ENCODE data around the gene MEX3D.
"Not testable (repeated sequence)": the region's sequence is repeated elsewhere in the genome, so short reads cannot be mapped to it uniquely, and the experiment has no call there.

MEX3D gene

DNA sequence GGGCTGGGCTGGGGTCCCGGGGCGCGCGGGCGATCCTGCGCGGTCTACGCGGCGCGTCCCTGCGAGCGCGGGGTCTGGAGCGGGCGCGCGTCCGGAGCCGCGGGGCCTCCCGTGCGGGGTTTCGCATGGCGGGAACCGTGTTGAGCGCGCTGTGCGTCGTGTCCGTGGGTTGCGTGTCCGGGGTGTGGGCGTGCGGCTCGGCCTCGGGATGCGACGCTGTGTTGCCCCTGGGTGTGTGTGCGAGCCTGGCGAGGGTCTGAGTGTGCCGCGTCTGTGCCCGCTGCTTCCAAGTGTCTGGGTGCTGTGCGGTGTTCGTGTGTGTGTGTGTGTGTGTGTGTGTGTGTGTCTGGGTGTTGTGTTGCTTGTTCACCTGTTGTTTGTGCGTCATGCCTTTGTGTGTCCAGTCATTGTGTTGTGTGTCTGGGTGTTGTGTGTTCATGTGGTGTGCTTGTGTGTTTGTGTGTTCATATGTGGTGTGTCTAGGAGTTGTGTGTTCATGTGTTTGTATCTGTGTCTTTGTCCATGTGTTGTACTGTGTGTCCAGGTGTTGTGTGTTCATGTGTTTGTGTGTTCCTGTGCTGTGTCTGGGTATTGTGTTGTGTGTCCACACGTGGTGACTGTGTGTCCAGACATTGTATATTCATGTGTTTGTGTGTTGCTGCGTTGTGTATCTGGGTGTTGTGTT is 43.7 kb downstream of the MEX3D start:
- FAIRE-seq, result no peak
- DNase-seq (ENCODE audit: insufficient read length, low spot score), result no peak

DNA sequence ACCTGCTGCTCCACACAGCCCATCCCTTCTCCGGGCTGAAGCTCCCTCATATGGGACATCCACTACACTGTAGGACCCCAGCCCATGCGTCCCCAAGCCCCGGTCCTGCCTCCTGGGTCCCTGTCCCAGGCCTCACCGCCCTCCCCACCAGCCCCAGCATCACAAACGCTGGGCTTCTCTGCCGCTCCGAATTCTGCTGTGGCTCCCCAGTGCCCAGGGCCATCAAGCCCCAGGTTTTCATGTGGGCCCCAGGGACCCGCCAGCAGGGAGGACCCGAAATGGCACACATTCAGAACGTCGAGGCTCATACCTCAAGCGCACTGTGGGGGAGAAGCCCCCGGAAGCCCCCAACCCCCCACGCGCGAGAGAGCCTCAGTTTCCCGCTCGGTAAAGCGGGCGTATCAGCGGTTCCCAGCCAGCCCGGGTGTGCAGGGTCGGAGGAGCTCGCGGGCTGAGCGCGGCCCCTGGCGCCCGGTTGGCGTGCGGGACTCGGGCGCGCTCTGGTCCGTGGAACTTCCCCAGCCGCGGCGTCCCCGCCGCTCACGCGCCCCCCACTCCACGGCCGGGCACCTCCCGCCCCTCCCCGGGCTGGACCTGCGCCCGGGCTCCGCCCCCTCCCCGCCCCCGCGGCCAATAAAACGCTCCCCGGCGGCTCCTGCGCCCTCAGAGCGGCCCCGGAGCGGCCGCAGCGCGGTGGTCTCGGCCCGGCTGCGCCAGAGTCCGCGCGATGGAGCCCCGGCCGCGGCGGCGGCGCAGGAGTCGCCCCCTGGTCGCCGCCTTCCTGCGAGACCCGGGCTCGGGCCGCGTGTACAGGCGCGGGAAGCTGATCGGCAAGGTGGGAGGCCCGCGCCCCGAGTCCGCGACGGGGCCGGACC is 44.5 kb downstream of the MEX3D start, which contains the start of gene PLK5:
Gene PLK5, plus strand, starts transcription at position 666 of the 875 bp plus-strand sequence. CDS start 2,920 bp downstream, outside the sequence.
- FAIRE-seq (no peak), DNase-seq (ENCODE audit: insufficient read length, low spot score) (no peak)

DNA sequence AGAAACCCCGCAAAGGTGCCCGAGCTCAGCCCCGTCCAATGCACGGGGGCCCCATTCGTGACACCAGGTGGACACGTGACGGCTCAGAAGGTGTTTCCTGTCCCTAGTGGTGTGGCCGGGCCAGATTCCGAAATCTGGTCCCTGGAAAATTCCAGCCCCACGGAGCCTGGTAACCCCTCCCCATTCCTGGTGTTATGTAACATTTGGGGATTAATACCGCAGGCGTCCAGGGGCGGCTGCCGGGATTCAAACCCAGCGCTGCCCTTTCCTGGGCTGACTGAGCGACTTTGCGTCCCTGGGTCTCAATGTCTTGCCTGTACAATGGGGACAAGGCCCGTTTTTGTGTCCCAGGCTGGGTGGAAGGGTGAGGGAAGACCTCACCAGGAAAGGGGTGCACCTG is 45.3 kb downstream of the MEX3D start:
- DNase-seq (ENCODE audit: insufficient read length, low spot score) (no peak), FAIRE-seq (no peak)

DNA sequence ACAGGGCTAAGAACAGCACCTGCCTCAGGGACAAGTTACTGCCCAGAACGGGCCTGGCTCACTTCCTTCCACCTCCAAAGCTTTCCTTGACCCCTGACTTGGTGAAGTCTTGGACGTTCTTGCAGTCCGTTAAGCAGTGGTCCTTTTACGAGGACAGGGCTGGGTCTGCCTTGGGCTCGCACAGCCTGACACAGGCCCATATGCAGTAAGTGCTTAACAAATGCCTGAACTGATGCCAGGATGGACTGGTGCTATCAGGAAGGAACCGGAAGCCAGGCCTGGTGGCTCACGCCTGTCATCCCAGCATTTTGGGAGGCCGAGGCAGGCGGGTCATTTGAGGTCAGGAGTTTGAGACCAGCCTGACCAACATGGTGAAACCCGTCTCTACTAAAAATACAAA is 46.1 kb downstream of the MEX3D start:
- no peak for FAIRE-seq
- no peak for DNase-seq (ENCODE audit: insufficient read length, low spot score)

DNA sequence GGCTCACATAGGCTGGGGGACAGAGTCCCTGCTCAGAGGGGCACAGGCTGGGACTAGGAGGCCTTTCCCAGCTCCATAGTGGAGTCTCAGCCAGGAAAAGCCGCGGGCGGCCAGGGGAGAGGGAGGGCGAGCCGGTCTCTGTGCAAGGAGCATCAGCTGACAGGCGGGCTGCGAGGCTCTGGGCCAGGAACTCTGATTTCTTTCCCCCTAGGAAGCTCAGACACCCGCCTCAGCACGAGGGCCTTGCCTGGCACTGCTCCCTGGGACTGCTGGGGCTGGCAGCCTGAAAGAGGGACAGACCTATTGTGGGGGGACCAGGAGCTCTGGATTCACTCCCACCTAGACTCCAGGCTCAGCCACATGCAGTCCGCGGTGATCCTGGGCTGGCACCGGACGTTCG is 46.5 kb downstream of the MEX3D start:
- FAIRE-seq, result no peak

GRCh38 chr19:1520203-1520780 is 47.8 kb downstream of the MEX3D start:
- FAIRE-seq, result no peak
- no peak for DNase-seq (ENCODE audit: insufficient read length, low spot score)

More for the DNA sequence above, 46.5 kb downstream of the MEX3D start:
- no peak for DNase-seq (ENCODE audit: insufficient read length, low spot score)

GRCh38 chr19:1519802-1520201 is 48.3 kb downstream of the MEX3D start:
- FAIRE-seq; DNase-seq (ENCODE audit: insufficient read length, low spot score): not testable (repeated sequence)

- FAIRE-seq (no peak), DNase-seq (ENCODE audit: insufficient read length, low spot score) (no peak)
These were observed 49.7 kb downstream of the MEX3D start for GRCh38 chr19:1518471-1518870.

DNA sequence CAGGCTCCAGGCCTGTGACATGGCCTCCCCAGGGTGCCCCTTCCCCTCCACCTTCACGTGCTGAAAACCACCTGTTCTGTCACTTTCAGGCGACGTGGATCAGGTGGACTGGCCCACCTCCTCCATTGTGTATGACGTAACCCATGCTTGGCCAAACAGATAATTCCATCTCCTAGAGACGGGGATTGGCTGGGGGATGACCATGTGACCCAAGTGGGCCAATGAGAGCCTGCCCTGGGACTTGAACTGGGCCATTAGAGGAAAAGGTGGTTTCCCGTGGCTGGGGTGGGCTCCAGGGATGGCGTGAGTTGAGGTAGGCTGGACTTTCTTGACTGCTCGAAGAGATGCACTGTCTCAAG is 51.8 kb downstream of the MEX3D start:
- no peak for DNase-seq (ENCODE audit: insufficient read length, low spot score)
- no peak for FAIRE-seq

- FAIRE-seq (no peak), DNase-seq (ENCODE audit: insufficient read length, low spot score) (no peak)
These were observed 53.0 kb downstream of the MEX3D start for GRCh38 chr19:1514986-1515721.

DNA sequence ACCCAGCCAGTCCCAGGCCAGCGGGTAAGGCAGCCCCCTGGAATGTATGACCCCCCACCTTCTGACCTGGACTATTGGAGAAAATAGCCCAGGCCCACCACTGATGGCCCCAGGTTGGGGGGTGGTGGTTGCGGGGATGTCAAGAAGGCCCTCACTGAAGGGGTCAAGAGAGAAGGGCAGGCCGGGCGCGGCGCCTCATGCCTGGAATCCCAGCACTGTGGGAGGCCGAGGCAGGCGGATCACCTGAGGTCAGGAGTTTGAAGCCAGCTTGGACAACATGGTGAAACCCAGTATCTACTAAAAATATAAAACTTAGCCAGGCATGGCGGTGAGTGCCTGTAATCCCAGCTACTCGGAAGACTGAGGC is 53.8 kb downstream of the MEX3D start:
- FAIRE-seq, result no peak
- DNase-seq (ENCODE audit: insufficient read length, low spot score), result no peak

- FAIRE-seq (no peak), DNase-seq (ENCODE audit: insufficient read length, low spot score) (peak; percentile 62)
These were observed 54.4 kb downstream of the MEX3D start for GRCh38 chr19:1513499-1514294.

DNA sequence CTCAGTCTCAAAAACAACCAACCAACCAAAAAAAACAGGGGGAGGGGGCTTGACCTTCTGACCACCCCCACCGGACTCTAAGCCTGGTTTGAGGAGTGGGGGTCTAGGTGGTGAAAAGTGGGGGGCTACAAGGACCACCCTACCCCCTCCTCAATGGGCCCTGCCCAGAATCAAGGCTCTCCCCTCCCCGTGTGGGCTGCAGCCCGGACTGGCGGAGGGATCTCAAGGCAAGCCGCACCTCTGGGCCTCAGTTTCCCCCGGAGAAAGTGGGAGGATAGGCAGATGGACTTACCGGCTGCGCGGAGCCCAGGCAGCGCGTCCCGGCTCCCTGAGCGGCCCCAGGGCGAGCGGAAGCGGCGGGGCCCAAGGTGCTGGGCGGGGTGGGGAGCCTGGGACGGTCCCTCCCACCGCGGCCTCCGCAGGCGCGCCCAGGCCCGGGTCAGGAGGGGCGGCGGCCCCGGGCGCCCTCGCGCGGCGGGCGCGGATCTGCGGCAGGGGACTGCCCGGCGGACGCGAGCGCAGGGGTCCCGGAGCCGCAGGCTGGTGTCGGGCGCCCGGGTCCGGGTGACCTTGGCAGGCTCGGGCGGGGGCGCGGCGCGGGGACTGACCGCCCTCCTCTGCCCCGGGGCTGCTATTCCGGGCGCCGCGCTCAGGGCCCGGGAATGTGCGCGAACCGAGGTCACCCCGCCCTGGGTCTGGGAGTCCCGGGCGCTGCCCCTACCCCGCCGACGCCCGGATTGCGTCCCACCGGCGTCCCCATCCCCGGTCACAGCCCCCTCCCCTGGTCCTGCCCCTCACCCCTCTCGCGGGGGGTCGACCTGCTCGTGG is 55.2 kb downstream of the MEX3D start, which contains the start of gene ADAMTSL5:
Gene ADAMTSL5, minus strand, starts transcription at position 349 of the 828 bp plus-strand sequence. CDS start 2,076 bp downstream, outside the sequence.
- peak; percentile 83 for DNase-seq (ENCODE audit: insufficient read length, low spot score)
- FAIRE-seq, result no peak

- DNase-seq (ENCODE audit: insufficient read length, low spot score), result no peak
- no peak for FAIRE-seq
These were observed 56.5 kb downstream of the MEX3D start for GRCh38 chr19:1511318-1512317.

GRCh38 chr19:1510807-1511206 is 57.3 kb downstream of the MEX3D start:
- DNase-seq (ENCODE audit: insufficient read length, low spot score) (no peak), FAIRE-seq (no peak)

DNA sequence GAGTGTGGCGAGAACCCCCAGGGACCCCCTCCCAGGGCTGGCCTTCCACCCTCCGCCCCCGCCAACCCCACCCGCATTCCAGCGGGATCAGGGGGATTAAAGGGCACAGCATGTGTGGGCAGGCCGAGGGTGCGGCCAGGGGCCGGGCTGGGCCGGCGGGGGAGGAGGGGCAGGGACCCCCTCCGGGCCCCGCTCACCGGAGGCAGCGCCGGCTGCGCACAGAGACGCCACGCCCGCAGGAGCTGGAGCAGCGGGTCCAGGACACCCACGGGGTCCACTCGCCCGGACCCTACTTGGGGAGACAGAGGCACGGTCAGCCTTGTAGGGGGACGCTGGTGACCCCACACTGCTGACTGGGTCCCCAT is 57.7 kb downstream of the MEX3D start:
- FAIRE-seq, result no peak
- DNase-seq (ENCODE audit: insufficient read length, low spot score), result no peak

- DNase-seq (ENCODE audit: insufficient read length, low spot score), result no peak
- FAIRE-seq, result no peak
These were observed 58.3 kb downstream of the MEX3D start for GRCh38 chr19:1509602-1510441.
